GM12801 (cell line): Measurements from ENCODE around the gene KCNAB1.

ENCODE experiments used
- TF ChIP-seq, protein P1 (sequence below): IDR thresholded peaks from one replicate; pipeline ENCODE4 v1.5.1; 2011; ENCODE audit warnings: control low read depth; ENCODE audit not compliant: insufficient read length; ENCODE audit errors: extremely low read depth

Gene KCNAB1

GRCh38 chr3:156175570-156175969 is 55.2 kb downstream of the KCNAB1 start:
- TF ChIP-seq, protein P1, sequence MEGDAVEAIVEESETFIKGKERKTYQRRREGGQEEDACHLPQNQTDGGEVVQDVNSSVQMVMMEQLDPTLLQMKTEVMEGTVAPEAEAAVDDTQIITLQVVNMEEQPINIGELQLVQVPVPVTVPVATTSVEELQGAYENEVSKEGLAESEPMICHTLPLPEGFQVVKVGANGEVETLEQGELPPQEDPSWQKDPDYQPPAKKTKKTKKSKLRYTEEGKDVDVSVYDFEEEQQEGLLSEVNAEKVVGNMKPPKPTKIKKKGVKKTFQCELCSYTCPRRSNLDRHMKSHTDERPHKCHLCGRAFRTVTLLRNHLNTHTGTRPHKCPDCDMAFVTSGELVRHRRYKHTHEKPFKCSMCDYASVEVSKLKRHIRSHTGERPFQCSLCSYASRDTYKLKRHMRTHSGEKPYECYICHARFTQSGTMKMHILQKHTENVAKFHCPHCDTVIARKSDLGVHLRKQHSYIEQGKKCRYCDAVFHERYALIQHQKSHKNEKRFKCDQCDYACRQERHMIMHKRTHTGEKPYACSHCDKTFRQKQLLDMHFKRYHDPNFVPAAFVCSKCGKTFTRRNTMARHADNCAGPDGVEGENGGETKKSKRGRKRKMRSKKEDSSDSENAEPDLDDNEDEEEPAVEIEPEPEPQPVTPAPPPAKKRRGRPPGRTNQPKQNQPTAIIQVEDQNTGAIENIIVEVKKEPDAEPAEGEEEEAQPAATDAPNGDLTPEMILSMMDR, result no peak

GRCh38 chr3:156176048-156176447 is 55.7 kb downstream of the KCNAB1 start:
- TF ChIP-seq, protein P1, result no peak

- TF ChIP-seq, protein P1, result no peak
Observed at GRCh38 chr3:156176629-156177210, 56.3 kb downstream of the KCNAB1 start.

- TF ChIP-seq, protein P1, result no peak
Observed at GRCh38 chr3:156180077-156180476, 59.7 kb downstream of the KCNAB1 start.

DNA sequence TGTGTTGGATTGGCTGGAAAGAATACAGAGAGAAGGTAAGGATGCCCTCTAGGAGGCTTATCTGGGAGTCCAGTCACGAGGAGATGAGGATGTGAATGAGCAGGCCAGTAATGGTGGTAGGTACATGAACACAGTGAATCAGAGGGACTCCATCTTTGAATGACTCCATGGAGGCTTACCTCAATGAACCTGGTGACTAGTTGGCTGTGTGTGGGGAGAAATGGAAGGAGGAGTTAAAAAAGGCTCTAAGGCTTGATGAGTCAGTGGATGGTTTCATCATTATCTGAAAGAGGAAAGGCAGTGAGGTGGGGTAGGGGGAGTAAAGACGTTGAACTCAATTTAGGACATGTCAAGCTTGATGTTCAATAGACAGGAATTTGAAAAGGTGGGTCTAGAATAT is 61.1 kb downstream of the KCNAB1 start:
- TF ChIP-seq, protein P1, result no peak

DNA sequence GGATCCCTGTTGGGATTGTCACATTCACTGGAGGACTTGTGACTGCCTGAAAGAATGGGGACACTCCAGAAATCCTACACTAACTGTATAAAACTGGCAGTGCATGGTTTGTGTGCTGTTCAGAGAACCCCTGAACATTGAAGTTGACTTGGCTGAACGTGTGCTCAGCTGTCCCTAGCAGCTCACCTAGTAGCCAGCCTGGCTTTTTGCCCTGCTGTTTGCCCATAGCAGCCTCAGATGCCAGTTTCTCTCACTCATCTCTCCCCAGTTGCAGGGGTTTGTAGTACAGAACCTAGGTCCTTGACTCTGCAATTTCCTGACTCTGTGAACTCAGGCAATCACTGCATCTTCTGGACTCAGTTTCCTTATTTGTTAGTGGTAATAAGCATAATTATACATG is 63.0 kb downstream of the KCNAB1 start:
- TF ChIP-seq, protein P1, result no peak

DNA sequence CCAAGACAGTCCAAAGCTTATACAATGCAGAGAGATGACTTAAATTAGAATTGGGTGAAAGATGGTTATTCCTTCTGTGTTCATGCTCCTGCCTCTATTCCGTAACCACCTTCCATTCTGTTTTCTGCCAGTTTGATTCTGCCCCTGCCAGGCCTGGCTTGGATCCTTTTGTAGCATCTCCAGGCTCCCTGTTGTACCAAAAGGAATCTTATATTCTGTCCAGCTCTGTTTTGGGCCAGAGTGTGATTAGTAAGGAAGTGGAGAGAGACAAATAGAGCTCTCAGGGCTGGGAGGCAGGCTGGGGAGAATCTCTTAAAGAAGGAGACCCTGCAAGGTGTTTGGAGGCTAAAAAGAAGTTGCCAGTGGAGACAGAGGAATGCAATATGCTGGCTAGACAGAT is 63.8 kb downstream of the KCNAB1 start:
- TF ChIP-seq, protein P1, result no peak
